ENCODE data around the gene SDHD. TPM values are rescaled to one million over a fixed set of nuclear protein-coding genes. Genes with fewer than 3 reads are reported as not detected.
"Not testable (repeated sequence)": the region's sequence is repeated elsewhere in the genome, so short reads cannot be mapped to it uniquely, and the experiment has no call there.

The SDHD gene
- total and polyA plus RNA-seq, 4 experiments from 2014 or later, result 61.2 to 302 (median 112) TPM

GRCh38 chr11:112082729-112083128 lies 3.9 kb upstream of the SDHD start:
- peaks cover 22 to 32% (median 29%) of the 10 kb centered on the region in 4 donors for H3K4me1 Mint-ChIP-seq
- Histone ChIP-seq H3K4me1 (ENCODE audit: insufficient read depth, low read length) (peaks cover 22% of the 10 kb centered on the region), H3K36me3 (ENCODE audit: insufficient read depth, low read length) (peaks cover 51% of the 10 kb centered on the region), H3K4me3 (ENCODE audit: low read length in 2 of 2) (no peak overlapping the region), H3K27me3 (ENCODE audit: insufficient read depth, low read length) (no peaks in the 10 kb centered on the region), H3K9me3 (ENCODE audit: control insufficient read depth in 1 of 2, low read length in 2 of 2) (no peaks in the 10 kb centered on the region), H3K27ac (ENCODE audit: low read depth, low read length) (no peak overlapping the region)
- no peaks in the 10 kb centered on the region for H3K27me3 Mint-ChIP-seq
- intact Hi-C loops (cut with micrococcal nuclease), result no loop called here
- CTCF ChIA-PET (ENCODE audit: partially characterized antibody), result interaction anchor here (1.3 kb wide), 1 partner anchor 31 kb away, joined by 4 read pairs; no protein-coding TSS in a partner anchor
- no peak for DNase-seq
- H3K36me3 Mint-ChIP-seq, result peaks cover 33 to 76% of the 10 kb centered on the region in 2 donors
- H3K4me3 Mint-ChIP-seq, result no peak overlapping the region
- H3K27ac Mint-ChIP-seq, result peak overlapping the region in 3 of 7 donors; percentile 23 to 58 (median 49)
- H3K9me3 Mint-ChIP-seq, result peaks cover 0 to 4% (median 0%) of the 10 kb centered on the region in 8 donors
- POLR2A ChIA-PET (ENCODE audit: partially characterized antibody), result interaction anchor here (0.8 kb wide), 1 partner anchor 146 kb away, joined by 3 read pairs; no protein-coding TSS in a partner anchor

- no peaks in the 10 kb centered on the region for H3K27me3 ChIP-seq (ENCODE audit: insufficient read depth, low read length)
- H3K9me3 ChIP-seq (ENCODE audit: control insufficient read depth in 1 of 2, low read length in 2 of 2), result no peaks in the 10 kb centered on the region
- Mint-ChIP-seq H3K9me3 (peaks cover 0 to 4% (median 0%) of the 10 kb centered on the region in 8 donors), H3K4me1 (peaks cover 38 to 57% (median 46%) of the 10 kb centered on the region in 4 donors), H3K4me3 (peak overlapping the region; percentile 93 to 100 (median 99)), H3K27ac (peak overlapping the region; percentile 91 to 100 (median 99)), H3K36me3 (peaks cover 38 to 77% of the 10 kb centered on the region in 2 donors), H3K27me3 (no peaks in the 10 kb centered on the region)
- peak overlapping the region; percentile 79 for H3K27ac ChIP-seq (ENCODE audit: low read depth, low read length)
- H3K36me3 ChIP-seq (ENCODE audit: insufficient read depth, low read length), result peaks cover 40% of the 10 kb centered on the region
- ChIA-PET POLR2A (ENCODE audit: partially characterized antibody) (interaction anchor here (0.6 to 2.4 kb wide), 11 partner anchors 11 to 215 kb away, joined by 3 to 18 read pairs (median 5); partner anchors contain the start of genes ALG9, CFAP68, FDXACB1 and NKAPD1), CTCF (ENCODE audit: partially characterized antibody) (interaction anchor here (1.0 to 2.8 kb wide), 4 partner anchors 27 to 194 kb away, joined by 5 to 10 read pairs (median 6); no protein-coding TSS in a partner anchor)
- peaks cover 39% of the 10 kb centered on the region for H3K4me1 ChIP-seq (ENCODE audit: insufficient read depth, low read length)
- peak overlapping the region; percentile 97 to 100 for H3K4me3 ChIP-seq (ENCODE audit: low read length in 2 of 2)
- intact Hi-C loops (cut with micrococcal nuclease), result loop anchor here (1.0 to 2.0 kb wide), 8 partner anchors 12 to 1229 kb away; partner anchors contain the start of genes ALG9, CFAP68, DLAT and FDXACB1
- DNase-seq, result peak in 1 of 5 donors; percentile 56
Measured at GRCh38 chr11:112085822-112086421, 751 bp upstream of the SDHD start.

- ChIA-PET CTCF (ENCODE audit: partially characterized antibody) (interaction anchor here (1.0 to 2.8 kb wide), 5 partner anchors 26 to 193 kb away, joined by 4 to 10 read pairs (median 5); no protein-coding TSS in a partner anchor), POLR2A (ENCODE audit: partially characterized antibody) (interaction anchor here (1.0 to 2.4 kb wide), 10 partner anchors 8 to 216 kb away, joined by 3 to 18 read pairs (median 5); partner anchors contain the start of genes ALG9, CFAP68, FDXACB1 and NKAPD1)
- Histone ChIP-seq H3K27ac (ENCODE audit: low read depth, low read length) (peak overlapping the region; percentile 79), H3K9me3 (ENCODE audit: control insufficient read depth in 1 of 2, low read length in 2 of 2) (no peaks in the 10 kb centered on the region), H3K4me1 (ENCODE audit: insufficient read depth, low read length) (peaks cover 39% of the 10 kb centered on the region), H3K27me3 (ENCODE audit: insufficient read depth, low read length) (no peaks in the 10 kb centered on the region), H3K36me3 (ENCODE audit: insufficient read depth, low read length) (peaks cover 42% of the 10 kb centered on the region), H3K4me3 (ENCODE audit: low read length in 2 of 2) (peak overlapping the region; percentile 97 to 100)
- Mint-ChIP-seq H3K36me3 (peaks cover 46 to 86% of the 10 kb centered on the region in 2 donors), H3K9me3 (peaks cover 0 to 4% (median 0%) of the 10 kb centered on the region in 8 donors), H3K27ac (peak overlapping the region; percentile 91 to 100 (median 99)), H3K4me1 (peaks cover 40 to 62% (median 49%) of the 10 kb centered on the region in 4 donors), H3K27me3 (no peaks in the 10 kb centered on the region), H3K4me3 (peak overlapping the region; percentile 93 to 100 (median 99))
- DNase-seq, result no peak
- intact Hi-C loops (cut with micrococcal nuclease), result loop anchor here (2.0 kb wide), 3 partner anchors 160 to 1228 kb away; partner anchors contain the start of genes ALG9 and TTC12
Measured at GRCh38 chr11:112087212-112087611, 539 bp downstream of the SDHD start.

- intact Hi-C loops (cut with micrococcal nuclease); DNase-seq; H3K27ac ChIP-seq (ENCODE audit: low read depth, low read length); H3K27me3 Mint-ChIP-seq; H3K9me3 ChIP-seq (ENCODE audit: control insufficient read depth in 1 of 2, low read length in 2 of 2); H3K4me1 ChIP-seq (ENCODE audit: insufficient read depth, low read length); H3K4me3 ChIP-seq (ENCODE audit: low read length in 2 of 2); H3K27ac Mint-ChIP-seq; H3K4me3 Mint-ChIP-seq; H3K27me3 ChIP-seq (ENCODE audit: insufficient read depth, low read length); H3K9me3 Mint-ChIP-seq: not testable (repeated sequence)
- ChIA-PET CTCF (ENCODE audit: partially characterized antibody) (interaction anchor here (1.3 to 1.6 kb wide), 2 partner anchors 19 to 319 kb away, joined by 3 to 4 read pairs; no protein-coding TSS in a partner anchor), POLR2A (ENCODE audit: partially characterized antibody) (interaction anchor here (1.5 kb wide), 1 partner anchor 8 kb away, joined by 5 read pairs; the partner anchor contains the start of genes SDHD and TIMM8B)
- H3K4me1 Mint-ChIP-seq, result peaks cover 4 to 12% (median 6%) of the 10 kb centered on the region in 4 donors
- peaks cover 45 to 56% of the 10 kb centered on the region in 2 donors for H3K36me3 Mint-ChIP-seq
- H3K36me3 ChIP-seq (ENCODE audit: insufficient read depth, low read length), result peaks cover 23% of the 10 kb centered on the region
Measured at GRCh38 chr11:112095302-112095701, 8.6 kb downstream of the SDHD start.

GRCh38 chr11:112096194-112096593 lies 9.5 kb downstream of the SDHD start:
- Histone ChIP-seq H3K4me1 (ENCODE audit: insufficient read depth, low read length) (no peaks in the 10 kb centered on the region), H3K4me3 (ENCODE audit: low read length in 2 of 2) (no peak overlapping the region), H3K9me3 (ENCODE audit: control insufficient read depth in 1 of 2, low read length in 2 of 2) (no peaks in the 10 kb centered on the region), H3K27me3 (ENCODE audit: insufficient read depth, low read length) (no peaks in the 10 kb centered on the region), H3K36me3 (ENCODE audit: insufficient read depth, low read length) (peaks cover 16% of the 10 kb centered on the region), H3K27ac (ENCODE audit: low read depth, low read length) (no peak overlapping the region)
- Mint-ChIP-seq H3K9me3 (no peaks in the 10 kb centered on the region), H3K4me1 (peaks cover 3 to 7% (median 5%) of the 10 kb centered on the region in 4 donors), H3K27me3 (no peaks in the 10 kb centered on the region), H3K36me3 (peaks cover 41 to 50% of the 10 kb centered on the region in 2 donors), H3K27ac (no peak overlapping the region), H3K4me3 (no peak overlapping the region)
- ChIA-PET CTCF (ENCODE audit: partially characterized antibody) (interaction anchor here (4.5 kb wide), 1 partner anchor 17 kb away, joined by 31 read pairs; no protein-coding TSS in a partner anchor), POLR2A (ENCODE audit: partially characterized antibody) (interaction anchor here (1.5 kb wide), 1 partner anchor 9 kb away, joined by 5 read pairs; the partner anchor contains the start of genes SDHD and TIMM8B)
- DNase-seq, result no peak
- intact Hi-C loops (cut with micrococcal nuclease), result no loop called here

- peaks cover 0 to 4% (median 2%) of the 10 kb centered on the region in 4 donors for H3K4me1 Mint-ChIP-seq
- Histone ChIP-seq H3K36me3 (ENCODE audit: insufficient read depth, low read length) (peaks cover 6% of the 10 kb centered on the region), H3K4me3 (ENCODE audit: low read length in 2 of 2) (no peak overlapping the region), H3K27ac (ENCODE audit: low read depth, low read length) (no peak overlapping the region), H3K4me1 (ENCODE audit: insufficient read depth, low read length) (no peaks in the 10 kb centered on the region), H3K9me3 (ENCODE audit: control insufficient read depth in 1 of 2, low read length in 2 of 2) (no peaks in the 10 kb centered on the region), H3K27me3 (ENCODE audit: insufficient read depth, low read length) (no peaks in the 10 kb centered on the region)
- POLR2A ChIA-PET (ENCODE audit: partially characterized antibody), result interaction anchor here (1.5 kb wide), 1 partner anchor 11 kb away, joined by 3 read pairs; the partner anchor contains the start of genes SDHD and TIMM8B
- H3K4me3 Mint-ChIP-seq, result no peak overlapping the region
- CTCF ChIA-PET (ENCODE audit: partially characterized antibody), result interaction anchor here (4.5 kb wide), 1 partner anchor 15 kb away, joined by 31 read pairs; no protein-coding TSS in a partner anchor
- no peak overlapping the region for H3K27ac Mint-ChIP-seq
- DNase-seq, result no peak
- no peaks in the 10 kb centered on the region for H3K27me3 Mint-ChIP-seq
- H3K36me3 Mint-ChIP-seq, result peaks cover 25 to 35% of the 10 kb centered on the region in 2 donors
- no peaks in the 10 kb centered on the region for H3K9me3 Mint-ChIP-seq
- intact Hi-C loops (cut with micrococcal nuclease), result no loop called here
Measured at GRCh38 chr11:112097734-112098528, 11.3 kb downstream of the SDHD start.
